Fibroblast of lung (primary cell): ENCODE measurements around the gene PDXK.

Source experiments
- CTCF ChIP-seq, 2 donors: IDR thresholded peaks in 1 of 2; conservative IDR thresholded peaks in 1 of 2; 1 replicate in 1 of 2; 2 replicates in 1 of 2; pipeline ENCODE4 v1.5.1; 2011 to 2012; ENCODE audit warnings: low read length in 2 of 2, control low read depth in 1 of 2, inconsistent platforms in 1 of 2, low read depth in 1 of 2, mild to moderate bottlenecking in 1 of 2
- EZH2 ChIP-seq: IDR thresholded peaks from 2 replicates; pipeline ENCODE4 v1.5.1; 2012; ENCODE audit warnings: low read length, control low read depth, mild to moderate bottlenecking; ENCODE audit errors: missing control alignments

DNA sequence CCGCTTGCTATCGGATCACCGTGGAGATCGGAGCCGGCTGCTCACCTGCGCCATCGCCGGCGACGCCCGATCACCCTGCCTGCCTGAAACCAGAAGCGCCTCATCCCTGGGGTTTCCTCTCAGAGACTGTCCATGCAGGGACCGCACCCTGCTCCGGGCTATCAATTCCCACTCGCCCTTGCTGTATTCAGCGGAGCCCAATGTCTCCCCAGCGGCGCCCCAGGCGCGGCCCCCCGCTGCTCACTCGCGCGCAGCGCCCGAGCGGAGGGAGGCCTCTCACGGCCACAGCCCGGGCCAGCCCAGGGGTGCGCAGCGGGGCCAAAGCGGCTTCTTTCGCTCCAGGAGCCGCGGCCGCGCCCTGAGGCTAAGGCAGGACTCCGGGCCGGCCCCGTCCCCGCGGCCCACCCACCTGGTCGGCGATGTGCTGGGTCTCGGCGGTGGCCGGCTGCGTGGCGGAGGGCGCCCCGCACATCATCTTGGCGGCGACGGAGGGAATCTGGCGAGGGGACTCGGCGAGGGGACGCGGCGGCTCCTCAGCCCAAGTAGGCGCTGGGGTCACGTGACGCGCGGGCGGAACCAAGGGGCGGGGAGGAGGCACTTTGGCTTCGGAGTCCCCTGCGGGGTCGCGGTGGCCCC is 57.0 kb downstream of the PDXK start, which contains the start of gene CSTB:
- TF ChIP-seq CTCF (conservative IDR thresholded peaks at IDR 0.05 in 1 of 2, IDR thresholded peaks at IDR 0.05 in 1 of 2; ENCODE audit: low read depth in 1 of 2, low read length in 2 of 2), result no peak
- no peak for TF ChIP-seq EZH2
